ENCODE data around the gene TEX22.

TEX22 gene

DNA sequence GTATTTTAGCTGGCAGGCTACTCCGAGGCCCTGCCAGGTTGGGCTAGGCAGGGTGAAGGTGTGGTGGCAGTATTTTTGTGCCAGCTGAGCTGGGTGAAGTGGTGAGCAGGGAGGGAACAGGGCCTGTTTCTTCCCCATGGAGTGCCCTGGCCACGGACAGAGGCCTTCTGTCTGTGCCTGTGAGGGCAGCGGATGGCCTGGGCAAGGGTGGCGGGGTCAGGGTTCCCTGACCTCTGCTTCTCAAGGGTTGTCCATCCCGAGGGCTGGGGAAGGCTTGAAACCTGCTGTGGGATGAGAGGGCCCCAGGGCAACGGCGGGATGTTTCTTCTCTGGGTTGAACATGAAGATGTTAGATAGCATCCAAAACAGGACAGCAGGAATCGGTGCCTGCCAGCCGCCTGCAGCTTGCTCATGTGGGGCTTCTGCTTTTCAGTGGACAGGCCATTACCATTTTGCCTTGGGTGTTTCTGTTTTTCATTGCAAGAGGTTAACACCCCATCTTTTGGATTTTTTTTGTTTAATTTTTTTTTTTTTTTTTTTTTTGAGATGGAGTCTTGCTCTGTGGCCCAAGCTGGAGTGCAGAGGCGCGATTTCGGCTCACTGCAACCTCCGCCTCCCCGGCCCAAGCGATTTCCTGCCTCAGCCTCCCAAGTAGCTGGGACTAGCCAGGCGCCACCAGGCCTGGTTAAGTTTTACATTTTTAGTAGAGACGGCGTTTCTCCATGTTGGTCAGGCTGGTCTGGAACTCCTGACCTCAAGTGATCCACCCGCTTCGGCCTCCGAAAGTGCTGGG is 24.6 kb downstream of the TEX22 start:
- DNase-seq, result no peak

DNA sequence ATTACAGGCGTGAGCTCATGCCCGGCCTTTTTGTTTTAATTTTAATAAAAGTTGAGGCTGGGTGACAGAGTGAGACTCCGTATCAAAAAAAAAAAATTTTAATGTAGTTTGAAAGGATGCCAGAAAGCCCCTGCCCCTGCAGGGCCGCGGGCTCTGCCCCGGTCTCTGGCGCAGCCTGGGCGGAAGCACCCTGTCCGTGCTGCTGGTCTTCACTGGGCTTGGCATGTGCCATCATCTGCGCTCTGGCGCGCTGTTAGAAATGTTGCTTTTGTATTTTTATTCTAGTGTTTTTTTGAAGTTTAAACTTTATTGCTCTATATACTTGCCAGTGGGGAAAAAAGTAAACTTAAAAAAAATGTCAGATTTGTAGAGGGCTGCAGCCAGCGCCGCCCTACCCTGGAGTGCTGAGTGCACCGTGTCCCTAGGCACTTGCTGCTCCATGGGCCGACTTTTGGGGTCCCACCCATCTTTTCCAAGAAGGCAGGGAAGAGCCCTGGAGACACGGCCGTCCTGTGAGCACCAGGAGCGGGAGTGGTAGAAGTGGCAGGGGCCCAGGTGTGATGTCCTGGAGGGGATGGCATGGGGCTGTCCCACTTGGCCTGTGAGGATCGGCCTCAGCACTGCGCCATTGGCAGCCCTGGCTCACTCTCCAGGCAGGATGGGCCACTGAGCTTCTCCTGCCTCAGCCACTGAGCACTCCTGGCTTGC is 25.3 kb downstream of the TEX22 start:
- DNase-seq, result no peak

DNA sequence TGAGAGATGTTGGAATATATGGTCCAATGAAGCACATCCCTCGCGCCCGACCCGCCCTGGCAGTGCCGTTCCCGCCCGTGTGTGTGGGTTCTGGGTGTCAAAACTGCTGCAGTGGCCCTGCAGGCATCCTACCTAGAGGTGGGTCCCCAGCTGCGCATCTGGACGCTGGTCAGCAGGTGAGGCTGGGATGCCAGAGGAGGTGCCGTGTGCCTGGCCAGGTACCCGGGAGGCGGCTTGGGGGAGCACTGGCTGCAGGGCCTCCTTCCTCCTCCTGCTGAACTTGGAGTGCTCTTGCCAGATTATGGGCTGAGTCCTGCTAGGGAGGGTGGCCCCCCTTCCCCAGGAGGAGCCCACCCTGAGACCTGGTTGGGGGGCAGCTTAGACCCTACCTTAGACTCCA is 26.5 kb downstream of the TEX22 start:
- DNase-seq, result no peak

DNA sequence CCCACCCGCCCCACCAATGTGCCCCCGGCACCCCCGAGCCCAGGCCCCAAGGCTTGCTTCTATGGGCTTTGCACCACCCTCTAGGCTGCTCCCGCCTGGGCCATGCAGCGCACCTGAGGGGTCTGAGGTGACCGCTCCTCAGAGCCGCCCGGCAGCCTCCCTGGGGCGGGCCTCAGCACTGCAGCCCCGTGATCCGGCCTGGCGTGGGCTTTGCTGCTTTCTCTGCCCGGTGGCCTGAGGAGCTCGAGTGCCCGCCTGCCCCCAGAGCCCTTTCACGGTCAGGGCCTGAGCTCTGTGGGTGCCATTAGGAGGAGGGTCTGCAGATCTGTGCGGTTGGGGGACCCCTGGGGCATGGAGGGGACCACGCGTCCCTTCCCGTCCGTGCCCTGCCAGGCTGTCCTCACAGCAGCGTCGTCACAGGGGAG is 27.5 kb downstream of the TEX22 start:
- no peak for DNase-seq

DNA sequence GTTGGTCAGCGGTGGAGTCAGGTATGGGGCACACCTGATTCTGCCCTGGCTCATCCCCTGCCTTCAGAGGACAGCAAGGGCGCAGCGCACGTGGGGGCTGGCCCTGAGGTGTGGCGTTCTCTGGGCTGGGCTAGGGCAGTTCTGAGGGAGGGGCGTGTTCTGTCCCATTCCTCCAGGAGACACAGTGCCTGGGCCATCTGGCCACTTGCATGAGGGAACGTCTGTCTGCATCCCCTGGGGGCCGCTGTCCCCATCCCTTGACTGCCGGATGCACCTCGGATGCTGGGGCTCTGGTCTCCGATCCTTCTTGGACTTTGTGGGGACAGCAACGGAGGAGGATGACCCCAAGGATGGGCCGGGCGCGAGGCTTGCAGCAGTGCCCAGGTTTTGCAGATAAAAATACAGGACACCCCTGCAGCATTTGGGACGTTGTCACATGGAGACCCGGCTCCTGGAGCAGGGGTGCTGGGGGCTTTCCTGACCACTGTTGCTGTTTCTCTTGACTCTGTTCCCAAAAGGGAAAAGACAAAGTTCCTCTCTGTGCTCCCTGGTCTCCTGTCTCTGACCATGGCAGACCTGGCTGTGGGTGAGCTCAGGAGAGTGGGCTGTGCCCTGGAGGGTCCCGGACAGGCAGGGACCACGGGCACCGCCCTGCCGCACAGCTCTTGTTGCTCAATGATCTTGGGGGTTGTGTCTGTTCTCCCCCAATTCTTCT is 28.2 kb downstream of the TEX22 start:
- DNase-seq, result no peak

DNA sequence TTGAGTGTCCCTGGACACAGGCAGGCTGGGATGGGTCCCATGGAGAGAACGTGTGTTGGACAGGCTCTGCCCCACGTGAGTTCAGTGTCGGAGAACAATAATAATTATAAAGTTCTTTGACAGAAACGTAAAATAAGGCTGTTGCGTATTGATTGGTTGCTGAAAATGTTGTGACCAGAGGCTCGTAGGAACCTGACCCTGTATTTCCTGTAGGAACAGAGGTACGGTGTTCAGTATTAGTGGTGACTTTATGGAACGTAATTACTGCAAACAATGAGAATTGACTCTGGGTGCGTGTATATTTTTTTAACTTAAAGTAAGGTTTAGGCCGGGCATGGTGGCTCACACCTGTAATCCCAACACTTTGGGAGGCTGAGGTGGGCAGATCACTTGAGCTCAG is 29.1 kb downstream of the TEX22 start:
- DNase-seq, result no peak

DNA sequence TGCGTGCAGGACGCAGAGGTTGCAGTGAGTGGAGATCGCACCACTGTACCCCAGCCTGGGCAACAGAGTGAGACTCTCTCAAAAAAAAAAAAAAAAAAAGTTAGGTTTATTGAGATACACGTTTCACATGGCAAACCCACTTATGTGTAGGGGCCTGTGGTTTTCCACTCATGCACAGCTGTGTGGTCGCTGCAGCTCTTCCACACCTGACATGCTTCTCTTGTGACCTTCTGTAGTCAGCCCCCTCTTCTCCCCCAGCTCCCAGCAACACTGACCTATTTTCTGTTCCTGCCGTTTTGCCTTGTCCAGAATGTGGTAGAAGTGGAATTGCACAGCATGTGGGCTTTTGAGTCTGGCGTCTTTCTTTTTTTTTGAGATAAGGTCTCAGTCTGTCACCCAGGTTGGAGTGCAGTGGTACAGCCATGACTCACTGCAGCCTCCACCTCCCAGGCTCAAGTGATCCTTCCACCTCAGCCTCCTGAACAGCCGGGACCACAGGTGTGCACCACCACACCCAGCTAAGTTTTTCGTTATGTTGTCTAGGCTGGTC is 29.7 kb downstream of the TEX22 start:
- DNase-seq, result no peak

DNA sequence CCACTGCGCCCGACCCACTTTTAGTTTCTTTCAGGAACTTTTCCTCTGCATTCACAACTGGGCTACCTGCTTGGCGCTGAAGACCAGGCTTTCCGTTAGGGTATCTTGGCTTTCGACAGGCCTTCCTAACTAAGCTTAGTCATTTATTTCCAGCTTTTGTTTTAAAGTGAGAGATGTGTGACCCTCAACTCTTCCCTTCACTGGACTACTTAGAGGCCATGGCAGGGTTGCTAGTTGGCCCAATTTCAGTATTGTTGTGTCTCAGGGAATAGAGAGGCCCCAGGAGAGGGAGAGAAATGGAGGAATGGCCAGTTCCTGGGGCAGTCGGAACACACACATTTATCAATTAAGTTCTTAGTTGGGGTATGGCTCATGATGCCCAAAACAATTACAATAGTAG is 31.7 kb downstream of the TEX22 start:
- DNase-seq, result no peak

DNA sequence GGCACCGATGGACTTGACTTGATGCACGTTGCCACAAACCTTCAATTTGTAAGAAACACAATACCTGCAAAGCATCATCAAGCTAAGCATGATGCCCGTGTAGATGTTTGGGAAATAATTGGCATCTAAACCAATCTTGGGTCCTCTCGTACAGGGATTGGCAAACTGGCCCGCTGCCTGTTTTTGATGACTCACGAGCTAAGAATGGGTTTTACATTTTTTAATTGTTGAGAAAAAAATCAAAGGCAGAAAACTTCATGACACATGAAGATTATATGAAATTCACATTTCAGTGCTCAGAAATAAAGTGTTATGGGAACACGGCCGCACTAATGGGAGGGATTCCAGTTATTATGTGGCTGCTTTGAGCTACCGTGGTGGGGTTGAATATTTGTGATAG is 32.2 kb downstream of the TEX22 start:
- DNase-seq, result no peak

DNA sequence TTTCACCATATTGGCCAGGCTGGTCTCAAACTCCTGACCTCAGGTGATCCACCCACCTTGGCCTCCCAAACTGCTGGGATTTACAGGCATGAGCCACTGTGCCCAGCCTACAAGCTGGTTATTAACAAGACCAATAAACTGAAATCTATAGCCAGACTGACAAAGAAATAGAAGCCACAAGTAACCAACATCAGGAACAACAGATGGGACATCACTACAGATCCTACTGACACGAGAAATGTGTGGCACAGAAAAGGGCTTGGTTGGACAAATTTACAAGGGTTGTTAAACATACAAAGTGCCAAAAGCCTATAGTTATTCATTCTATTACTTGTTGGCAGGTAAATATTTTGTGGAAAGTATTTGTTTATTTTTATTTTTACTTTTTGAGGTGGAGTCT is 32.9 kb downstream of the TEX22 start:
- DNase-seq, result no peak

DNA sequence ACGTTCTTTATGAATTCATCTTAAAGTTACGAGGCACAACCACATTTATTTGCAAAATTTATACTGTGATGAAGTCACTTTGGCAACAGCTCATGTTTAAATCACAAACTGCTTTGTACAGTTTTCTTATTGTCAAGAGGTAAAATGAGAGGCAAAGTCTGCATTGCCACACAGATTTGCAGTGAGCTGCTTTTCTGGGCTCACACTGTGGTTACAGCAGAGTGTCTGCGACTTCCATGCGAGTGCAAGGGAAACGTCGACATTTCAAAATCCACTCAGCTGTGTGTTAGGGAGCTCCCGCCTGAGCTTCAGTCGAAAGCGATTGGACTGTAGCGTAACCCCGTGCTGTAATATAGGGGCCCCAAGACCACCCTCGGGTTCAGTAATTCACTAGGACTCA is 34.3 kb downstream of the TEX22 start:
- no peak for DNase-seq

DNA sequence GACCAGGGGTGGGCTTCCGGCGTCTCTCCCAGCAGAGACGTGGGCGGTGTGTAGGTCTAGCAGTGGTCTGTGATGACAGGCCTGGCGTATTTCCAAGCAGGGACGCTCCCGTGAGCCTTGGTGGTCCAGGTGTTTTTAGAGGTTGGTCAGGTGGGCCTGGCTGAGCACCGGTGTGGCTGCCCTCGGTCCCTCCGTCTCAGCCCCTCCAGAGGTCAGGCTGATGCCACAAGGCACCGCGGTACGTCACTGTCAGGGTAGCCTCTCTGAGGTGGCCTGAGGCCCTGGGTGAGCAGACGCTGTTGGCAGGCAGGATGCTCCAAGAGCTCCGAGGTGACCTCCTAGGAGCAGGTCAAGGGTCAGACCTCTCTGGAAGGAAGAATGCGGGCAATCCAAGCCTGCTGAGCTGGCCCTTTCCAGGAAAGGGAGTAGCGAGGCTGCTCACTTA is 34.8 kb downstream of the TEX22 start:
- DNase-seq, result no peak

DNA sequence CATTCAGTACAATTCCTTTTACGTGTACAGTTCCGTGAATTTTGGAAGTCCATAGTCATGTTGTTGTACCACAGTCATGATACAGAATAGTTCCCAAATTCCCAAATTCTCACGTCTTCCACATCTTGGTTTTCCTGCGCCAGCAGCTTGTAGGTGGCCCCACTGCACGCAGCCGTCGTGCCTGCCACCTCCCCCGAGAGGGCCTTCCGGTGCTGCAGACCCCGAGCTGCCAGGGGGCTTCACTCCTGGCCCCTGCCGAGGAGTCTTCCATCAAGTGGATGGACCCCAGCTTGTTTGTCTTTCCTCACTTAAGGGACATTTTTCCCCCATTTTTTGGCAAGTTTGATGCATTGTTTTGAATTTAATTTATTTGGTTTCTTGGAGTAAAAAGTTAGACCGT is 38.1 kb downstream of the TEX22 start:
- DNase-seq, result no peak

DNA sequence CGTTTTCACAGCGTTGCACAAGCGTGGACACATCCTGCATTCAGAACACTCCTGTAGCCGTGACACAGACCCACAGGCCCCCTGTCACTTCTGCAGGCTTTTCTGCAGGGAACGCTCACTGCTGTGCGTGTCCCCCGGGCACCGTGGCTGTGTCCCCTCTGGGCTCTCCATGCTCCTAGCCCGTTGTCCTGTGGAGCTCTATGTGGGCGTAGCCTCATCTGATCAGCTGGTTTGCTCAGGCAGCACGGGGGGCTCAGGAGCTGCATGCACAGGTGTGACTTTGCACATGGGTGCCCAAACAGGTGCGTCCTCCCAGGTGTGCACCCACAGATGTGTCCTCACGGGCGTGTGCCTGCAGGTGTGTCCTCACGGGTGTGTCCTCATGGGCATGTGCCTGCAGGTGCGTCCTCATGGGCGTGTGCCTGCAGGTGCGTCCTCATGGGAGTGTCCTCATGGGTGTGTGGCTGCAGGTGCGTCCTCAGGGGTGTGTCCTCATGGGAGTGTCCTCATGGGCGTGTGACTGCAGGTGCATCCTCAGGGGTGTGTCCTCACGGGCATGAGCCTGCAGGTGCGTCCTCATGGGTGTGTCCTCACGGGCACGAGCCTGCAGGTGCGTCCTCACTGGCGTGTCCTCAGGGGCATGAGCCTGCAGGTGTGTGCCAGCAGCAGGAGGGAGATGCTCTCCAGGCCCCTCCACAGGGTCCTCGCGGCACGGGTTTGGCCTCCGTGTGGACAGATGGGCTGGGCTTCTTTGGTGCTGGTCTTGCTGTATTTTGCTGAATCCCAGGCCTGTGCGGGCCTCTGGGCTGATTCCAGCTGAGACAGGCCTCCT is 38.8 kb downstream of the TEX22 start:
- DNase-seq, result no peak

DNA sequence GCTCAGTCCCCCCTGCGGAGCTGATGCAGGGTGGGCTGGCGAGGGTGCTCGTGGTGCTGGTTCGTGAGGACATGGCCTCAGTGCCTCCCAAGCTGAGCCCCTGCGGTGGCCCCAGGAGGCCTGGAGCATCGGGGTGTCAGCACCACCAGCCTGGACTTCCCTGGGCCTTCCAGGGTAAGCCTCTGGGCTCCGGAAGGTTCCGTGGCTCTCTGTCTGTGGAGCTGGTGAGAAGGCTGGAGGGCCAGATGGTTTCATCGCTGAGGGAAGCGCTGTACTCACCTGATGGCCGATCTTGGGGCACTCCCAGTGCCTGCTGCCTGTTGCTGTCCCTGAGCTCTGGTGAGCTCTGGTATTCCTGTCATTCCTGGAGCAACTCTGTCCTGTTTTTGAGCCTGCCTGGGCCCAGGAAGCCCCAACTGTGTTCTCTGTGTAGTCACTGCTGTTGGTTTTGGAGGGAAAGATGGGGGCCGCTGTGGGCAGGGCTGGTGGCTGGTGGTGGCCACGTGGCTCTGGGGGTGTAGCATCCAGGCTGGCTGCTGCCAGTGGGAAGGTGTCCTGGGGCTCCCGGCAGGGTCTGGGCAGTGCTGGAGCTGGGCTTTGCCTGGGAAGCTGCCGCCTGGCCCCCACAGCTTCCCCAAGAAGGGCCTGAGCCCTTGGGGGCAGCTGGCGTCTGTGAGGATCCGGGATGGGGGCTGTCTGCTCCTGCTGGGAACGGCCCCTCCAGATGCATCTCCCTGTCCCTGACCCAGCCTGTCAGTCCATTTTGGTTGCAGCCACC is 39.6 kb downstream of the TEX22 start:
- DNase-seq, result no peak

DNA sequence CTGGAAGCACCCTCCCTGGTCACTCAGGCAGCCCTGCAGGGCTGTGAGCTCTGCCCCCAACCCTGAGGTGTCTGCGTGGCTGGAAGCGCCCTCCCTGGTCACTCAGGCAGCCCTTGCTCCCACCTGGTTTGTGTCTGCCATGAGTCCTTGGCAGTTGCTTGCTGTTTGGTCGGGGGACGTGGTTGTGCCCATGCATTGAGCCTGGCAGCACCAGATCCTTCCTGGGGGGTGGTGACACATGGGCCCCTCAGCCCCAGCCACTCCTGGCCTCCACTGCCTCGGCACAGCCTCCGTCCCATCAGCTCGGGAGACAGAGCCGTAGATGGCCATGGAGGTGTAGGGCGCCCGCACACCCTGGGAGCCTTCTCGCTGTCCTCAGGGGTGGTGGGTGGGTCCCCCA is 40.8 kb downstream of the TEX22 start:
- DNase-seq, result no peak

DNA sequence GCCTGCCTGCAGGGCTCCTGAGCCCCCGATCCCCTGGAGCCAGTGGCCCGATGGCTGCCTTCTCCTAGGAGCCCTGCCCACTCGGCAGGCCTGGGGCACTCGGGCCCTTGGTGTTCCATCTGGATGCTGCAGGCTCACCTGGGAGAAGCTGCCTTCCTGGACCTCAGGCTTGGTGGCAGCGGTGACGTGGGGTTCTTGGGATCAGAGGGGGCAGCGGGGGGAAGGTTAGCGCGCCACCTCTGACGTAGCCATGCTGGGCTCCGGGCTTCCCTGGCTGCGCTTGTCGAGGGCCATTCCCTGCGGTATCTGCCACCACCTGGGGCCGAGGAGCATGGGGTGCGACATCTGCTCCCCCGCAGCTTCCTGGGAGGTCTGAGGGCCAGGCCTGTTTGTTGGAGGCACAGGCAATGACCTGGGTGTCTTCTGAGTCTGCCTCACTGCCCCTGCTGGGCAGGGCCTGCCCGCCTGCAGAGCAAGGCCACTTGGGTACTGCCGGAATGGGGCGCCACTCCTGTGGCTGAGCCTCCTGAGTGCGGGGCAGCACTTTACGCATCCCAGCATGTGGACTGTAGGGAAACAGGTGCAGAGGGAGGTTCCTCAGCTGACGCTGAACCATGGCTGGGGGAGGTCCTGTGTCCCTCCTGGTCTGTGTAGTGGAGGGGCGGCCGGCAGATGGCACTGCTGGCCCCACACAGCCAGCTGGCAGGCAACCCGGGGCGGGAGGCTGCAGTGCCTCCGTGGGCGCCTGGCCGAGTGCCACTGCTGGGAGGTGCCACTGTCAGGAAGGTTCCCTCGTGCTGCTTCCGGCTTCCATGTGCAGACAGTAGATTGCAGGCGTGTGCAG is 41.6 kb downstream of the TEX22 start:
- DNase-seq, result no peak

DNA sequence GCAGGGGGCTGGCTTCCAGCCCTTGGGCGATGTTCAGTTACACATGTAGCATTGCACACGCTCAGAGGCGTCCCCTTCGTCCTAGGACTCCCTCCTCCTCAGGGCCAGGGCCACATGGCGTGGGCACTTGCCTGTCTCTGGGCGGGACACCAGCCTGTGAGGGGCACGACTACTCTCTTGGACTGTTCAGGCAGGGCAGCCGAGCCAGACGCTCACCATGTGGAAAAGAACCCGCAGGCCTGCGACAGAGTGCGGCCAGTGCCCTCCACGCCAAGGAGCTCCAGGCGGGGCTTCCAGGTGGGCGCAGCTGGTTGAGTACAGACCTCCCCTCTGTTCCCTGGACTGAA is 42.2 kb downstream of the TEX22 start:
- no peak for DNase-seq

DNA sequence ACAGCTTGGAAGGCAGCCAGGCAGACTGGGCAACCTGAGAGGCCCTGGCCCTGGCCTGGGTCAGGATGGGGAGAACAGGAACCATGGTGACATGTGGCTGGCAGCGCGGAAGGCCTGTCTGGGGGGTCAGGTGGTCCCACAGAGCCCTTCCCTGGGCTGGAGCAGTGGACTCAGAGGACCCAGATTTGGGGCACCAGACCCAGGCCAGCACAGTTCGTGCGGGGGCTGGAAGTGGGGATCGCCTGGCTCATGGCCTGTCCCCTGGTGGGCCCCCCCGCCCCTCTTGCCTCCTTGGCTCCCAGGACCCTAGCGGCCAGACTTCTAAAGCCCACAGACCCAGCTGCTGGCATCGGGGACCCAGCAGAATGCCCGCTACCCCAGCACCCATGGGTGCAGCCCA is 42.7 kb downstream of the TEX22 start:
- DNase-seq, result no peak

DNA sequence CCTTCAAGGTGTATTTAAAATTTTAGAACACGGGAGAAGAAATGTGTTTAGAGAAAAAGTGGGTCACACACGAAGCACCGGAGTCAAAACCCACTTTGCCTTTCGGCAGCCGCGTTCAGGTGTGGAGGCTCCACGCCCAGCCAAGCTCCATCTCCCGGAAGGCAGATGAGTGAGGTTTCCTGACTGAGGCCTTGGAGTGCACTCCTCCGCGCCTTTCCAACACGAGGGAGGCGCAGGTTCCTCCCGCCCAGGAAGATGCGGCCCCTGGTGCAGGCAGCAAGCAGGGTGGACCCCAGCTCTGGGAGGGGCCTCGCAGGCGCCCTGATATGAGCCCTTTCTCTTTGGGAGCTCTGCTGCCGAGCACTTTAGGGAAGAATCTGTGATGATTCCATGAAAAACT is 43.8 kb downstream of the TEX22 start:
- no peak for DNase-seq

DNA sequence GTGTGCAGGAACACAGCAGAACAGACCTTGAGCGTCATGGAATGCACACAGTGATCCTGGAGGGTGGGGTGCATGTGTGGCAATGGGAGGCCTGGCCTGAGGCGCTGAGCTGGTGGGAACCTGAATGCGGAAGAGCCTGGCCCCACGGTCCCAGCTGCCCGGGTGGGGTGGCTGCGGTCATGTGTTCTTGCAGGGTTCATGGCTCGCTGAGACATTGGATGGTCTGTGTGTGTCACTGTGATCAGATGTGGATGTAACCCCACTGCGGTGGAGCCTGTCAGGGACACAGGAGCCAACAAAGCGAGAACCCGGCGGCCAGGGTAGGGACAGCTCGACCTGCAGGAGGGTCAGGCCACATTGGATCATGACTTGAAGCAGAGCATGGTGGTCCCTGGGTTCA is 44.5 kb downstream of the TEX22 start:
- no peak for DNase-seq
